ENCODE data around the gene AGPAT1. TPM values are rescaled to one million over a fixed set of nuclear protein-coding genes. Genes with fewer than 3 reads are reported as not detected.

AGPAT1 gene
- total RNA-seq, 4 donors from 2014 or later = 32.0 to 58.7 (median 42.0) TPM

- intact Hi-C loops (cut with DNase I; ENCODE audit: low total_unique reads) (no loop called here), in situ Hi-C loops (cut with MboI; ENCODE audit: low sequenced_read_pairs in 4 of 4) (no loop called here)
- H3K4me3 ChIP-seq = no peak overlapping the region
- no peak overlapping the region for H3K27ac ChIP-seq
- no peaks in the 10 kb centered on the region for H3K9me3 ChIP-seq
- TF ChIP-seq CTCF (IDR thresholded peaks at IDR 0.05 in 4 of 5, conservative IDR thresholded peaks at IDR 0.05 in 1 of 5) (no peak), POLR2A (IDR thresholded peaks at IDR 0.05) (no peak)
- no peak for ATAC-seq
- H3K27me3 ChIP-seq = peaks cover 0 to 11% (median 10%) of the 10 kb centered on the region in 3 donors
- H3K4me1 ChIP-seq = peaks cover 2 to 4% of the 10 kb centered on the region in 2 donors
- no peaks in the 10 kb centered on the region for H3K36me3 ChIP-seq
- no peak for DNase-seq
These were observed 26.3 kb upstream of the AGPAT1 start for GRCh38 chr6:32202186-32202585.

GRCh38 chr6:32200711-32201475 is 25.0 kb upstream of the AGPAT1 start:
- intact Hi-C loops (cut with DNase I; ENCODE audit: low total_unique reads) = no loop called here
- DNase-seq (no peak), ATAC-seq (no peak)
- Histone ChIP-seq H3K36me3 (no peaks in the 10 kb centered on the region), H3K27ac (no peak overlapping the region), H3K4me1 (peaks cover 8 to 11% of the 10 kb centered on the region in 2 donors), H3K4me3 (no peak overlapping the region), H3K9me3 (no peaks in the 10 kb centered on the region), H3K27me3 (peaks cover 0 to 11% (median 10%) of the 10 kb centered on the region in 3 donors)
- in situ Hi-C loops (cut with MboI; ENCODE audit: low sequenced_read_pairs in 4 of 4) = no loop called here
- TF ChIP-seq CTCF (IDR thresholded peaks at IDR 0.05 in 4 of 5, conservative IDR thresholded peaks at IDR 0.05 in 1 of 5) (no peak), POLR2A (IDR thresholded peaks at IDR 0.05) (no peak)

- intact Hi-C loops (cut with DNase I; ENCODE audit: low total_unique reads) (loop anchor here (5.0 to 10.0 kb wide), 4 partner anchors 652 to 1484 kb away; partner anchors contain the start of genes ATP6V1G2, BRD2, HSD17B8 and MDC1), in situ Hi-C loops (cut with MboI; ENCODE audit: low sequenced_read_pairs in 4 of 4) (loop anchor here in 3 of 4 donors (10.0 to 25.0 kb wide), 7 partner anchors 74 to 1587 kb away; partner anchors contain the start of genes BRD2 (in 3 of the 3), HLA-DMA (in 3 of the 3), APOM (in 2 of the 3) and BAG6 (in 2 of the 3))
- H3K9me3 ChIP-seq = no peaks in the 10 kb centered on the region
- no peak for DNase-seq
- ATAC-seq = no peak
- no peak overlapping the region for H3K4me3 ChIP-seq
- H3K27ac ChIP-seq = peak overlapping the region in 1 of 4 donors; percentile 98
- H3K4me1 ChIP-seq = peaks cover 17 to 20% of the 10 kb centered on the region in 2 donors
- peaks cover 0 to 11% (median 10%) of the 10 kb centered on the region in 3 donors for H3K27me3 ChIP-seq
- H3K36me3 ChIP-seq = no peaks in the 10 kb centered on the region
- no peak for TF ChIP-seq CTCF (IDR thresholded peaks at IDR 0.05 in 4 of 5, conservative IDR thresholded peaks at IDR 0.05 in 1 of 5)
- no peak for TF ChIP-seq POLR2A (IDR thresholded peaks at IDR 0.05)
These were observed 23.0 kb upstream of the AGPAT1 start for GRCh38 chr6:32198866-32199265.

GRCh38 chr6:32198345-32198696 is 22.4 kb upstream of the AGPAT1 start:
- H3K27me3 ChIP-seq = peaks cover 0 to 11% (median 10%) of the 10 kb centered on the region in 3 donors
- intact Hi-C loops (cut with DNase I; ENCODE audit: low total_unique reads) = loop anchor here (5.0 to 10.0 kb wide), 4 partner anchors 651 to 1484 kb away; partner anchors contain the start of genes ATP6V1G2, BRD2, HSD17B8 and MDC1
- H3K4me1 ChIP-seq = peaks cover 17 to 20% of the 10 kb centered on the region in 2 donors
- ATAC-seq = no peak
- no peak for DNase-seq
- in situ Hi-C loops (cut with MboI; ENCODE audit: low sequenced_read_pairs in 4 of 4) = loop anchor here in 3 of 4 donors (10.0 to 25.0 kb wide), 7 partner anchors 74 to 1586 kb away; partner anchors contain the start of genes BRD2 (in 3 of the 3), HLA-DMA (in 3 of the 3), APOM (in 2 of the 3) and BAG6 (in 2 of the 3)
- peak overlapping the region in 3 of 4 donors; percentile 35 to 98 (median 40) for H3K27ac ChIP-seq
- H3K9me3 ChIP-seq = no peaks in the 10 kb centered on the region
- H3K36me3 ChIP-seq = no peaks in the 10 kb centered on the region
- TF ChIP-seq POLR2A (IDR thresholded peaks at IDR 0.05) = no peak
- no peak for TF ChIP-seq CTCF (IDR thresholded peaks at IDR 0.05 in 4 of 5, conservative IDR thresholded peaks at IDR 0.05 in 1 of 5)
- H3K4me3 ChIP-seq = no peak overlapping the region
